ENCODE results near the gene NTSR2.

The NTSR2 gene, protein sequence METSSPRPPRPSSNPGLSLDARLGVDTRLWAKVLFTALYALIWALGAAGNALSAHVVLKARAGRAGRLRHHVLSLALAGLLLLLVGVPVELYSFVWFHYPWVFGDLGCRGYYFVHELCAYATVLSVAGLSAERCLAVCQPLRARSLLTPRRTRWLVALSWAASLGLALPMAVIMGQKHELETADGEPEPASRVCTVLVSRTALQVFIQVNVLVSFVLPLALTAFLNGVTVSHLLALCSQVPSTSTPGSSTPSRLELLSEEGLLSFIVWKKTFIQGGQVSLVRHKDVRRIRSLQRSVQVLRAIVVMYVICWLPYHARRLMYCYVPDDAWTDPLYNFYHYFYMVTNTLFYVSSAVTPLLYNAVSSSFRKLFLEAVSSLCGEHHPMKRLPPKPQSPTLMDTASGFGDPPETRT

DNA sequence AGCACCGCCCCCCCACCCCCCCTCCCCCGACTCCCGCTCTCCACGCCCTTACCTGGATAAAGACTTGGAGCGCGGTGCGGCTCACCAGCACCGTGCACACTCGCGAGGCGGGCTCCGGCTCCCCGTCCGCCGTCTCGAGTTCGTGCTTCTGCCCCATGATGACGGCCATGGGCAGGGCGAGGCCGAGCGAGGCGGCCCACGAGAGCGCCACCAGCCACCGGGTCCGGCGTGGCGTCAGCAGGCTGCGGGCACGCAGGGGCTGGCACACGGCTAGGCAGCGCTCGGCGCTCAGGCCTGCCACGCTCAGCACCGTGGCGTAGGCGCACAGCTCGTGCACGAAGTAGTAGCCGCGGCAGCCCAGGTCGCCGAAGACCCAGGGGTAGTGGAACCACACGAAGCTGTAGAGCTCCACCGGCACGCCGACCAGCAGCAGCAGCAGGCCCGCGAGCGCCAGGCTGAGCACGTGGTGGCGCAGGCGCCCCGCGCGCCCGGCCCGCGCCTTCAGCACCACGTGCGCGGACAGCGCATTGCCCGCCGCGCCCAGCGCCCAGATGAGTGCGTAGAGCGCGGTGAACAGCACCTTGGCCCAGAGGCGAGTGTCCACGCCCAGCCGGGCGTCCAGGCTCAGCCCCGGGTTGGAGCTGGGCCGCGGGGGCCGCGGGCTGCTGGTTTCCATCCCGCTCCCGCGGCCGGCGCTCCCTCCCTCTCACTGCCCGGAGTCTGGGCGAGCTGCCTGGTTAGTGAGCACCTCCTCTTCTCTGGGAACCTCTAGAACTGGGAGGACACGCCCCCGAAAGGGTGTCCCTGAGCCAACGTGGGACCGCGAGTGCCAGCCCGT lies at the start of gene NTSR2:
NTSR2 (minus strand) TSS at position 742 of the 838 bp plus-strand sequence; CDS start at position 676, 66 bp downstream.
- DNase-seq, result peak in 42 of 56 donors; percentile 24 to 85 (median 58)

DNA sequence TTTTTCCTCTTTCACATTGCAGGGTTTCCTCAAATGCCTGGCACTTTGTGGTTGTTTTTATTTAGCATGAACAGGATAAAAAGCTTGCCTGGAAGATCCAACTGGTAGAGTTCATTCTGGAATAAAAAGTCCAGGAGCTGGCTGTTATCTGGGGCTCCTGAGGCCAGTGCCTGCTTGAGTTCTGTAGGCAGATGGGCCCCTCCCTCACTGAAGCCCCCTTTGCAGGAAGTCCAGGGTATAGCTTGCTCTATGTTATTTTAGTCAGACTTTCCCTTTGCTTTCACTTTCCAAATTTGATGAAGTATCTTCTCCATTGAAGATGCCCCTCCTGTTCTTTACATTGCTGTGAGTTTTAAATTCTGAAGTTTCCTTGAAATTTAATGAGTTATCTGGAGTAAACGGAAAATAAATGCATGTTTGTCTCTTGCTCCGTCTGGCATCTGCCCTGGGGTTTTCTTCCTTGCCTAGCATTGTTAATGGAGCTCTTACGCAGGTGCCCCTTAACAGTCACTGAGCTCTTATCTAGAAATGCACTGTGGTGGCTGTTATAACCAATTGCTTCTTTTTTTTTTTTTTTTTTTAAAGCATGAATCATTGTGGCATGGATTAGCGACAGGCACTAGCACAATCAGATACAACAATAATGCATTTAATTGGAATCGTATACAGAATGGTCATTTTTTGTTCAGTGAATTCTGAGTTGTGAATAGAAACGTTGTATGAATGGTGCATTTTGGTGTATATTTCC lies 49.4 kb upstream of the NTSR2 start:
- DNase-seq, result no peak

DNA sequence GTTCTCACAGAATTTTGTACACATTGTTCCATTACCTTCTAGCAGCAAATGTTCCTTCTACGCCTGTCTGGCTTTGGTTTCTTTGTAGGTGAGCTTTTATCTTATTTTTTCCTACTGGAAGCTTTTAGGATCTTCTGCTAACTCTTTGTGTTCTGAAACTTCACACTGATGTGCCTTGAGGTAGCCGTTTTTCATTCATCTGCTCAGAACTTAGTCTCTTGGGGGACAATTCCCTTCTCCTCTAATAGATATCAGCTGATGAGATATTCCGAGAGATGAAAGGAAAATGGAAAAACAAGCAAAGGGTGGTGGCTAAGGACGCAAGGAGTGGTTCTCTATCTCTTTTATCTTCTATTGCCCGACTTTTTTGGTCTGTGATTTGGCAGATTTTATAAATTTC lies 48.6 kb upstream of the NTSR2 start:
- DNase-seq, result no peak

DNA sequence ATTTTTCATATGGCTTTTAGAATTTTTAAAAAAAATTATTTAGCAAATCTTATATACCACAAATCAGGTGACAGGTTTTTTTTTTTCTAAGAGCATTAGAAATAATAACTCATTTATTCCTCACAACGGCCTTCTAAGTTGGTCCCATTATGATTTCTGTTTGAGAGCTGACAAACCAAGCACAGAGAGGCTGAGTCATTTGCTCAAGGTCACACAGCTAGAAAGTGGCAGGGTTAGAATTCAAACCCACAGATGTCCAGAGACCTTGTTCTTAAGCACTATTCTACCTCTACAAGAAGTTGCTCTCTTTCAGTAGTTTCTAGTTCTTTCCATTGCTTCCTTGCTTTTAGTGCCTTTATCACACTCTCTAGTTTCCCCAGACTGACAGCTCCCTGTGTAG lies 47.6 kb upstream of the NTSR2 start:
- no peak for DNase-seq

DNA sequence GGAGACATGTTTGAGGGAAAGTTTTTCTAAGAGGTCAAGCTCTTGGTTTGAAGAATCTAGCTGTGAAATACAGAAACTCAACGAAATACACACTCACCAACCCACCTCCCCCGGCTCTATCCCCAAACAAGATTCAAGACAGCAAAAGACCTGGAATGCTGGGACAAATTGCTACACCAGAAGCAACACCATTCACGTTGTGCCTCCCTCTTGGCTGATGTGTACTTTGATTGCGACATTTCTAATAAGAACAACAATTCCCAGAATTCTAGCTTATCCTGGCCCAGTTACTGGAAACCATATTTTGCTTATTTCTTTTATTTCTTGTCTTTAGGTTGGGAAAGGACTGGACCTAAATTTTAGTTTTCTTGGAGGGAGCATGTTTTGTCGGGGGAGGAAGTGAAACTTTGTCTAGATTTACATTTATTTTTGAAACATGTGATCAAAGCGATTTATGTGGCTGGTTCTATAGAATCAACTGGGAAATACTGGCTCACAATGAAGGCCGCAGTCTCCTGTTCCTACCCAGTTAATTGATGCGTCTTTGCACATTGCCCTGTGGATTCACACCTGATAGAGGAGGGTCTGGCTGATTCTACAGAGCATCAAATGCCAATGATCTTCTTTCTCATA lies 46.8 kb upstream of the NTSR2 start:
- no peak for DNase-seq

DNA sequence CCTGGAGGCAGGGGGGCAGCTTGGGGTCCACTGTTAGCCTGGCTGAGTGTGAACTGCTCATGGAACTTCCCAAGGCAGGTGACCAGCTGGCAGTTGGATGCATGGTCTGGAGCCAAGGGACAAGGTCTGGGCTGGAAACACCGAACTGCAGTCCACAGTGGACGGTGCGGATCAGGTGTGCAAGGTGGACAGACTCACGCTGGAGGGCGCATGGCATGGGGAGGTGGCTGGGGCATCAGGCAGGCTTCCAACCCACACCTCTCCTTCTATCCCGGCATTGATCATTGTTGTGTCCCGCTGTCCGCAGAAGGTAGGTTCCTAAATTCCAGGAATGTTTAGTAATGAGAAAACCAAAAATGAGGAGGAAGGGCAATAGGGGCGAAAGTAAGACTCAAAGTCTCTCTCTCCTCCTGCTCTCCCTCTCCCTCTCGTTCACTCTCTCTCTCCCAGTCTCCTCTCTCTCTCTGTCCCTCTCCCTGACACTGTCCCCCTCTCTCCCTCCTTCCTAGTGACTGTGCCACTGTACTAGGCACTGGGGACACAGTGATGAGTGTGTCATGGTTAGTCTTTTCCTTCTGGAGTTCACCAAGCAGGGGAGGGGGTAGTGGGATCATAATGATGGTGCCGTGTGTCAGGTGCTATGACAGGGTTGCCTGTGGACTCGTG lies 46.1 kb upstream of the NTSR2 start:
- no peak for DNase-seq

DNA sequence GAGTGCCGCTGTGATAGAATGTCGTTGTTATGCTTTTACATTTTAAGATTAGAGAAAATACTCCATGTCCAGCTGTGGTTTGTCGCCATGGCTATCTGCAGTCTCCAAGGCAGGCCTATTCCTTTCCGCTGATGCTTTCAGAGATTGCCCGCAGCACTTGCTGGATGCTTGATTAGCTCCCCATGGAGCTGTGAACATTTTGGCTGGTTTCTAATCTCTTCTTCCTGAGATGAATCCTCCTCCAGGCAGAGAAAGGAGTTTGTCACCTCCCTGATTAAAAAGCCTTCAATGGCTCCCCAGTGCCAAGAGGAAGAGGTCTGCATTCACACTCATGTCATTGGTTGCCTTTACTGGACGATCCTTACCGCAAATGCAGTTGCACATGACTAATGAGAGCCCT lies 43.8 kb upstream of the NTSR2 start:
- no peak for DNase-seq

DNA sequence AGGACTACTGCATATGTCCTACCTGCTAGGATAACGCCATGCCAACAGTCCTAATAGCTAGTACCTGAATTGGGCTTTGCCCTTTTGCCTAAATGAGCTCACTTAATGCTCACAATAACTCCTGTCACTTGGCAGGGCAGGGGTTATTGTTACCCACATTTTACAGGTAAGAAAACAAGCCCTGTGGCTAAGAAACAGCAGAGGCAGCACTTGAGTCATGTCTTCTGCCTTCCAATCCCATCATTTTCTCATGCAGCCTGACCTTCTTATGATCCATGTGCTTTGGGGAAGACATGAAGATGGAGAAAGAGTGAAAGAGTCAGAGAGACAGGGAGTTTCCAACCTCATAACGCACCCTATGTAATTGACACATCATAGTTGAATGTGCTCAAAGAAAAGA lies 42.9 kb upstream of the NTSR2 start:
- DNase-seq, result no peak

DNA sequence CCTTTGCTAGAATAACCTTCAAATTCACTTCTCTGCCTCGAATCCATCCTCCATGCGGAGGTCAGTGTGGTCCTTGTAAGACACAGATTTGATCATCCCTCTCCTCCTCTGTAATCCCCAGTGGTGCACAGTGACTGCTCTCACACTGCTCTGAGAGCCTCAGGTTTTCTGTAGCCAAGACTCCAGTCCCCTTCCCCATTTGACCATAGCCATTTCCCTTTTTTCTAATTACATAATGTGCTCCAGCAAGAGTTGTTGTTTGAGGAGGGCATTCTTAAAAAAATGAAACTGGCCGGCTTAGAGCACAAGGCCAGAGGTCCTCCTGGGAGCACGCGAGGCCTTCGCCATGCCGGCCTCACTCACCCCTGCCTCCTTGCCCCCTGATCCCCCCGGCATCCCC lies 41.8 kb upstream of the NTSR2 start:
- no peak for DNase-seq

DNA sequence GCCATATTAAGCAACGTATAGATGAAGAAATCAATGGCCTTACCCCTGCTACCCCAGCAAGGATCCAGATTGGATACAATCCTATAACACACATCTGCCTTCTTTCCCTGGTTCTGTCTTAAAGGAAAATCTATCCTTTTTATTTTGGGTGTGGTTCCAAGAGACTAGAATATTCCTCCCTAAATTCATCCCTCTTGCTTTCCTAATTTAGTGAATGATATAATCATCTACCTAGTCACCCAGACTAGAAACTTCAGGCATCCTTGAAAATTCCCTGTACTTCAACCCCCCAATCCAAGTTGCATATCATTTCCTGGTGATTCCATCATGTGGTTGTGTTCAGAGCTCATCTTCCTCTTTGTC lies 41.3 kb upstream of the NTSR2 start:
- no peak for DNase-seq

DNA sequence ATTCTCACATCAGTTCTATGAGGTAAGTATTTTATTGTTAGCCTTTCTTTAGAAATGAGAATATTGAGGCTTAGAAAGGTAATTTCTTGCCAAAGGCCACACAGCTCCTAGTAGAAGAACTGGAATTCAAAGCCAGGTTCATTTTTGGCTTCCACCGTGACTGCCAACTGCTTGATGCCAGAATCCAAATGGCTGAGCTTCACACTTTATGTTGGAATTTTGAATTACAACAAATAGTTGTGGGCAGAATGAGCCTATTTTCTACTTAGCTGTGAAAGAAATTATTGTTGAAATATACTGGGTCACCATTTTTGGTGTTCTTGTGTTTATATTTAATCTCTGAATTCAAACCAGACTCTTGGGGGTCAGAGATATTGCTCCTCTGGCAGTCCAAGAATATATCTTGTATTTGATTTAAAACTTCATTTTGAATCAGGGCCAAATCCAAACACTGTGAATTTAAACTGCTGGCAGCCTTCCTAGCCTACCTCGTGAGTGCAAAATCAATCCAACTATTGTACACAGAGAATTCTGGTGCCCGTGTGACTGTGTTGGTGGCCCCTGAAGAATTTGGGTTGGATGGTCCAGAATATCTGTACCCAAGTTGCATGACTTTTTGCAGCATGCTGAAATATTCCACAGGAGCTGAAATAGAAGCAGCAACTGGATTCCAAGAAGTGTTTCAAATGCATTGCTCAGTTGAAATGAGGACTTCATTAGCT lies 40.8 kb upstream of the NTSR2 start:
- DNase-seq, result peak in 7 of 56 donors; percentile 2 to 29 (median 18)

DNA sequence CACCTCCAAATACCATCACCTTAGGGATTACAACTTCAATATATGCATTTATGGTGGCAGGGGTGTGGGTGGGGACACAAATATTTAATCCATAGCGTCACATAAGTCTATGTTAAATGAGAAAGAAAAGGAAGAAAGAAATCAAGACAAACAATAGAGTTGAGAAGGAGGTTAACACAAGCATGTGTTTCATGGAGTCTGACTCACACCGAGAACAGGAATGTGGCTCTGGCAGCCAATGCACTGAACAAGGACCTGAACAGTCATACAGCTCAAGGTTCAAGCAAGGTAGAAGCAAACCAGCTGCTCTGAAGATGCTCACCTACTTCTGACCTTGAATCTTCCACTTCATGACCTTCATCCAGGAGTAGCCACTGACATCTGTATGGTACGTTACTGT lies 40.2 kb upstream of the NTSR2 start:
- DNase-seq, result no peak

DNA sequence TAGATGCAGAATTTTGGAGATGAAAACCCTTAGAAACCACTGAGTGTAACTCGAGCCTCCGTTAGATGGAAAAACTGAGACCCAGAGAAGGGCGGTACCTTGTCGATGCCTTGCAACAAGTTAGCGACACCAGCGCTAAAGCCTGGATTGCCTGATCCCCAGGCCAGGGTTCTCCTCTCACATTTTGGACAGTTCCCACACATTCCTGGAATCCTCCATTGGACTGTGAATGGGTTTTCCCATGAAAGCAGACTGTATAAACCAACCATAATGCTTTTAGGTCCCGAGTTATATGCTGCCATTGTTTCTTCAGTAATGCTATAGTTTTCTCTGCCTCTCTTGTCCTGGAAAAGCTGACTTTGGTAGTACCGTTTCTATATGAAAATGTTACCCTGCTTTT lies 39.3 kb upstream of the NTSR2 start:
- no peak for DNase-seq

DNA sequence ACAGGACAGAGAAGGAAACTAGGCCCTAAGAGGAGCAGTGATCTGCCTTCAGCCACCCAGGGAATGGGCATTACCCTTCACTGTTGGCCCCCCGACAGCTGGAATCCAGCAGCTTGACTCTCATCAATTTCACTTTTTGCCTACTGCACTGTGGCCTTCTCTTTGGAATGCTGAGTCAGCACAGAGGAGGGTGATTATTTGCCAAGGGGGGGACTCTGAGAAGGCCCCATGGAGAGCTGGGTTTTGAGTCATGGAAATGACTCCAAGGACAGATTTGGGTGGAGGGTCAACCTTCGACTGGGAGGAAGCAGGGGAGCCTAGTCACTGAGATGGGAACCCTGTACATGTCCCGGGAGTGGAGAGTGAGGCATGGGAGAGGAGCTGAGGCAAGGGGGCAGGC lies 38.1 kb upstream of the NTSR2 start:
- DNase-seq, result no peak

DNA sequence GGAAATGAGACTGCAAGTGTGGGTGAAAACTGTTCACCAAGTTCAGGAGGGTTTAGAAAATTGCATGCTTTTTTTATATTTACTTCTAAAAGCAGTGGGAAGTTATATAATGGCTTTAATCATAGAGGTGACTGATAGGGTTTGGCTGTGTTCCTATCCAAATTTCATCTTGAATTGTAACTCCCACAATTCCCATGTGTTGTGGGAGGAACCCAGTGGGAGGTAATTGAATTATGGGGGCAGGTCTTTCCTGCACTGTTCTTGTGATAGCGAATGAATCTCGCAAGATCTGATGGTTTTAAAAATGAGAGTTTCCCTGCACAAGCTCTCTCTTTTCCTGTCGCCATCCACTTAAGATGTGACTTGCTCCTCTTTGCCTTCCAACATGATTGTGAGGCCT lies 35.7 kb upstream of the NTSR2 start:
- no peak for DNase-seq

DNA sequence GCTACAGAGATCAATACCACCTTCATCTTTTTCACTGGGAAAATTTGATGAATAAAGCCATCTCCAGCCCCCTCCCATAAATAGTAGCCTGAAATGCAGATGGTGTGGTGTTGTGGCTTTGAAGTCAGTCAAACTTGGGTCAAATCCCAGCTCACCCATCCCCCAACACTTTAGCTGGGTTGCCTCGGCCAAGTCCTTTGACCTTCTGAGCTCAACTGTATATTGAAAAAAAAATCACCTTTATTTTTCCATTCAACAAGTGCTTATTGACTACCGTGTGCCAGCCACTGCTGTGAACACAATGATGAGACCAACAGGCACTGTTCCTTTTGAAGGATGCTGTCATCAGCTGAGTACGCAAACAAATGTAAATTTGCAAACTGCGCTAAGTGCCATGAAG lies 35.1 kb upstream of the NTSR2 start:
- no peak for DNase-seq

DNA sequence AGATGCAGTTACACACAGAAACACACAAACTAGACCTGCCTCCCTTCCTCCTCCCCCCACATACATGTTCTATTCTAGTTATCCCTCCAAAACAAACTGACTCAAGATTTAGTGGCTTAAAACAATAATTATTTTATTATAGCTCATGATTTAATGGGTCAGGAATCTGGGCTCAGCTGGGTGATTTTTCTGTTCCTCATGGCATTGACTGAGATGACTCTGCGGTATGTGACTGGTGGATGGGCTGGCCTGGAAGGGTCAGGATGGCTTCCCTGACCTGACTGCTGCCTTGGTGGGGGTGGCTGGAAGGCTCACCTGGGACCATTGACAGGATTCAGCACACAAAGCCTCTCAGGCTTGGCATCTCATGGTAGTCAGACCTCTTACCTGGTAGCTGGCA lies 33.7 kb upstream of the NTSR2 start:
- no peak for DNase-seq

DNA sequence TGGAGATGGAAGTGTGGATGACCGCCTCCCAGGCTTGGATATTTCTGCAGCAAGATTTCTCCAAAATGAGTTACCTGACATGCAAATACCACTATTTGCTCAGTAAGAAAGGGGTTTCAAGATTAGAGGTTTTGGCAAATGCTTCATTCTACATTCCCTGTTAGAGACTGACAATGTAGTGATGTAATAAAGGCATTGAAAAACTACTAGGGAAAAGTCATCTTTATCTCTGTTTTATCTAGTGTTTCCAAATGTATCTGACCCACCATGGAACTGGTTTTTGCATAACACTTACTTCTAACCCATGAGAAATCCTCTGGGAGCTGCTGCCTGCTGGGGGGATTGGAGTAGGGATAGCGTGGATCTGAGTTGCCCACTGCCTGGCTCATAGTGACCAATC lies 33.0 kb upstream of the NTSR2 start:
- DNase-seq, result no peak

DNA sequence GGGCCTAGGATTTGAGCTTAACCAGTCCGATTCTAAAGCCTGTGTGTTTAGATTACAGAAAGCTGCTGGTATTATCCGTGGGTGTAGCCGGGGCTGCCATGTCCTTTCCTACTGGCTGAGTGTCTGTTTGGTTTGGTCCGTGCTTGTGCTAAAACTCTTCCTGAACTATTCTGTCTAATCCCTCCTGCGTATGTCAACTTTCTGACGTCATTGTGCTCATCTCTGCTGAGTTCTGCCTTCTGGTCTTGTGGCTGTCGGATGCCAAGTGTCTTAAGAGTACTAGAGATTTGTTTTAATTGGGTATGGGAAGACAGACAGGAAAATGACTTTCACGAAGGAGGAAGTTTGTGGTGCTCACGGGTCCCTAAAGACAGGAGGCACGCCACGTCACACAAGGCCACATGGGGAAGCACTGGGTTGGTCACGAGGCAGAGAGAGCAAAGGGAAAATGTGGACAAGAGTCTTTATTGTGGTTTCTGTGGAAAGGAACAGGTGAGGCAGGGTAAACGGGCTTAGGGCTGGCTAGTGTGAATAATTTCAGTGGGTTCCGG lies 31.8 kb upstream of the NTSR2 start:
- DNase-seq, result no peak

DNA sequence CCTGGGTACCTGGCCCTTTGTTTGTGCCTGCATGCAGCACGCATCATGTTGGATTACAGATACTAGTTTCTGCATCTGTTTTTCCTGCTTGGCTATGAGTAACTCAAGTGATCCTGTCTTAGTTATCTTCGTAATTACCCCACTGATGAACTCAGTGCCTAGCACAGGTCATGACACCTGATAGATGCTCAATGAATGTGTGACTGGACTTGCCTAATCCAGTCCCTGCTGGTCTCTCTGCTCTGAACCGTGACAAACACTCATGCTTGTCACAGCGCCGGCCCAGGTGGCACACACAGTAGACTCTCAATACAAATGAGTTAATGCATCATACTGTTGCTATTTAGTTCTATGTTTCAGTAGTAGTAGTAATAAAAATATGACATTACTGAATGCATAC lies 31.2 kb upstream of the NTSR2 start:
- DNase-seq, result no peak
